ENCODE measurements around the gene ABCC1. TPM values are rescaled to one million over a fixed set of nuclear protein-coding genes. Genes with fewer than 3 reads are reported as not detected.

Gene ABCC1
- polyA plus RNA-seq, 1 donor from 2014 or later = 3.0 TPM

- Histone ChIP-seq H3K36me3 (ENCODE audit: insufficient read depth, low read length) (no peaks in the 10 kb centered on the region), H3K9ac (ENCODE audit: low read length) (no peak overlapping the region), H3K79me2 (replicated peaks; ENCODE audit: insufficient read depth, low read length) (no peaks in the 10 kb centered on the region), H3K4me3 (ENCODE audit: low read length) (no peak overlapping the region), H3K9me2 (ENCODE audit: insufficient read depth, low read length) (no peaks in the 10 kb centered on the region), H3K4me2 (ENCODE audit: low read length) (no peak overlapping the region), H3K27me3 (ENCODE audit: insufficient read depth, low read depth, low read length) (no peaks in the 10 kb centered on the region), H2AFZ (ENCODE audit: low read depth, low read length) (no peak overlapping the region), H3K27ac (ENCODE audit: low read length) (no peak overlapping the region), H3F3A (ENCODE audit: insufficient read depth, low read length, poor library complexity, severe bottlenecking) (no peaks in the 10 kb centered on the region), H4K20me1 (ENCODE audit: insufficient read depth) (no peaks in the 10 kb centered on the region), H3K9me3 (ENCODE audit: low read length) (peaks cover 4% of the 10 kb centered on the region)
- TF ChIP-seq SMC3 (conservative IDR thresholded peaks at IDR 0.05; ENCODE audit: poor library complexity) (no peak), POLR2AphosphoS5 (IDR thresholded peaks at IDR 0.05) (no peak), RAD21 (conservative IDR thresholded peaks at IDR 0.05) (no peak), TAF1 (IDR thresholded peaks at IDR 0.05; ENCODE audit: low read depth) (no peak), REST (IDR thresholded peaks at IDR 0.05; ENCODE audit: borderline replicate concordance) (no peak), EZH2 (IDR thresholded peaks at IDR 0.05; ENCODE audit: borderline replicate concordance, insufficient read depth, low read length, poor library complexity, severe bottlenecking) (no peak), EP300 (conservative IDR thresholded peaks at IDR 0.05; ENCODE audit: poor library complexity, severe bottlenecking) (no peak), MXI1 (conservative IDR thresholded peaks at IDR 0.05; ENCODE audit: poor library complexity, severe bottlenecking) (no peak), CTCF (IDR thresholded peaks at IDR 0.05; ENCODE audit: poor library complexity, severe bottlenecking) (no peak)
Measured at GRCh38 chr16:16120382-16121184, 171.2 kb downstream of the ABCC1 start.

- Histone ChIP-seq H3K9me2 (ENCODE audit: insufficient read depth, low read length) (no peaks in the 10 kb centered on the region), H3K79me2 (replicated peaks; ENCODE audit: insufficient read depth, low read length) (no peaks in the 10 kb centered on the region), H3K27ac (ENCODE audit: low read length) (no peak overlapping the region), H3F3A (ENCODE audit: insufficient read depth, low read length, poor library complexity, severe bottlenecking) (no peaks in the 10 kb centered on the region), H3K9ac (ENCODE audit: low read length) (no peak overlapping the region), H3K9me3 (ENCODE audit: low read length) (peaks cover 4% of the 10 kb centered on the region), H3K27me3 (ENCODE audit: insufficient read depth, low read depth, low read length) (no peaks in the 10 kb centered on the region), H3K4me2 (ENCODE audit: low read length) (no peak overlapping the region), H2AFZ (ENCODE audit: low read depth, low read length) (no peak overlapping the region), H3K36me3 (ENCODE audit: insufficient read depth, low read length) (no peaks in the 10 kb centered on the region), H3K4me3 (ENCODE audit: low read length) (no peak overlapping the region), H4K20me1 (ENCODE audit: insufficient read depth) (no peaks in the 10 kb centered on the region)
- TF ChIP-seq EZH2 (IDR thresholded peaks at IDR 0.05; ENCODE audit: borderline replicate concordance, insufficient read depth, low read length, poor library complexity, severe bottlenecking) (no peak), EP300 (conservative IDR thresholded peaks at IDR 0.05; ENCODE audit: poor library complexity, severe bottlenecking) (no peak), REST (IDR thresholded peaks at IDR 0.05; ENCODE audit: borderline replicate concordance) (no peak), TAF1 (IDR thresholded peaks at IDR 0.05; ENCODE audit: low read depth) (no peak), SMC3 (conservative IDR thresholded peaks at IDR 0.05; ENCODE audit: poor library complexity) (no peak), CTCF (IDR thresholded peaks at IDR 0.05; ENCODE audit: poor library complexity, severe bottlenecking) (no peak), MXI1 (conservative IDR thresholded peaks at IDR 0.05; ENCODE audit: poor library complexity, severe bottlenecking) (no peak), POLR2AphosphoS5 (IDR thresholded peaks at IDR 0.05) (no peak), RAD21 (conservative IDR thresholded peaks at IDR 0.05) (no peak)
Measured at GRCh38 chr16:16121185-16121727, 171.8 kb downstream of the ABCC1 start.
